ENCODE data around the gene SEZ6.

SEZ6 gene

GRCh38 chr17:28946239-28946638, 59.6 kb downstream of the SEZ6 start:
- TF ChIP-seq ISL1 (CRISPR knock-in tag; IDR thresholded peaks at IDR 0.05) (no peak), ZNF565 (CRISPR knock-in tag; conservative IDR thresholded peaks at IDR 0.05; ENCODE audit: low read depth) (no peak), SNAI2 (CRISPR knock-in tag; IDR thresholded peaks at IDR 0.05) (no peak), ARNTL (CRISPR knock-in tag; IDR thresholded peaks at IDR 0.05; ENCODE audit: borderline replicate concordance, low read depth) (no peak), ZNF70 (CRISPR knock-in tag; IDR thresholded peaks at IDR 0.05) (no peak), OSR1 (CRISPR knock-in tag; IDR thresholded peaks at IDR 0.05) (no peak), TOX (CRISPR knock-in tag; IDR thresholded peaks at IDR 0.05; ENCODE audit: borderline replicate concordance) (no peak), ZNF8 (CRISPR knock-in tag; IDR thresholded peaks at IDR 0.05) (no peak), TCF4 (CRISPR knock-in tag; IDR thresholded peaks at IDR 0.05; ENCODE audit: borderline replicate concordance) (no peak), CSDC2 (CRISPR knock-in tag; IDR thresholded peaks at IDR 0.05) (no peak), PATZ1 (CRISPR knock-in tag; IDR thresholded peaks at IDR 0.05; ENCODE audit: borderline replicate concordance) (no peak), POU6F1 (CRISPR knock-in tag; IDR thresholded peaks at IDR 0.05; ENCODE audit: borderline replicate concordance, low read depth) (no peak), PPARA (CRISPR knock-in tag; IDR thresholded peaks at IDR 0.05; ENCODE audit: borderline replicate concordance) (no peak), ESRRG (CRISPR knock-in tag; IDR thresholded peaks at IDR 0.05) (no peak), ZFP30 (CRISPR knock-in tag; IDR thresholded peaks at IDR 0.05) (no peak)
- TF ChIP-seq, protein P1, sequence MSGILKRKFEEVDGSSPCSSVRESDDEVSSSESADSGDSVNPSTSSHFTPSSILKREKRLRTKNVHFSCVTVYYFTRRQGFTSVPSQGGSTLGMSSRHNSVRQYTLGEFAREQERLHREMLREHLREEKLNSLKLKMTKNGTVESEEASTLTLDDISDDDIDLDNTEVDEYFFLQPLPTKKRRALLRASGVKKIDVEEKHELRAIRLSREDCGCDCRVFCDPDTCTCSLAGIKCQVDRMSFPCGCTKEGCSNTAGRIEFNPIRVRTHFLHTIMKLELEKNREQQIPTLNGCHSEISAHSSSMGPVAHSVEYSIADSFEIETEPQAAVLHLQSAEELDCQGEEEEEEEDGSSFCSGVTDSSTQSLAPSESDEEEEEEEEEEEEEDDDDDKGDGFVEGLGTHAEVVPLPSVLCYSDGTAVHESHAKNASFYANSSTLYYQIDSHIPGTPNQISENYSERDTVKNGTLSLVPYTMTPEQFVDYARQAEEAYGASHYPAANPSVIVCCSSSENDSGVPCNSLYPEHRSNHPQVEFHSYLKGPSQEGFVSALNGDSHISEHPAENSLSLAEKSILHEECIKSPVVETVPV (CRISPR knock-in tag; IDR thresholded peaks at IDR 0.05) = no peak
- ATAC-seq = no peak

DNA sequence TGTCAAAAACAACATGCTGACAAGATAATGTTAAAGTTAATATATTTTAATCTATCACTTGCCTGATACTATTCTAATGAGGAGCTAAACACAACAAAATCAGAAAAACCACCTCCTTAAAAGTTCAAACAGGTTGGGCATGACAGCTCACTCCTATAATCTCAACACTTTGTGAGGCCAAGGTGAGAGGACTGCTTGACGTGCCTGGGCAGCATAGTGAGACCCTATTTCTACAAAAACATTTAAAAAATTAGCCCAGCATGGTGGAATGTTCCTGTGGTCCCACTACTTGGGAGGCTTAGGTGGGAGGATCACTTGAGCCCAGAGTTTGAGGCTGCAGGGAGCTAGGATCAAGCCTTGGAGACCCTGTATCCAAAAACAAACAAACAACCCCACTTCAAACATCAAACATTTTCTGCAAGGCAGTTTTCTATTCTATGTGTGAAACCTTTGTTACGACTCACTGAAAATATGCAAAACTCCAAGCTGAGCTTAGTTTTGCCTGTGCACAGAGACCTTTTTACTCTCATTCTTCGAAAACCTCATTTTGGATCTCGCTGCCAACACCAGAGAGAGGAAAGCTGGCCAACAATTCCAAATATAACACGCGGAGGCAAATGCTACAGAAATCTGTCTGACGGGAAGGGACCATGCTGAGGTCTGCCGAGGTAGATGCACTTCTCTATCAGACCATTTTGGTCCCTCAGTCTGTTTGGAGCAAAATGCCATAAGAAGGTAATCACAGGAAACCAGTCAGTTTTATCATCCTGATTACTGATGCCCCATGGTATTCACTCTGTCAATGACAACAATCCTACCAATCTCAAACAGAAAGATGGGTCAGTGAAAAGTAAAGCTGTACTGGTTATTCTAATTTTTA, 60.7 kb downstream of the SEZ6 start:
- TF ChIP-seq TOX (CRISPR knock-in tag; IDR thresholded peaks at IDR 0.05; ENCODE audit: borderline replicate concordance) (no peak), ZNF70 (CRISPR knock-in tag; IDR thresholded peaks at IDR 0.05) (no peak), ESRRG (CRISPR knock-in tag; IDR thresholded peaks at IDR 0.05) (no peak), CSDC2 (CRISPR knock-in tag; IDR thresholded peaks at IDR 0.05) (no peak), SNAI2 (CRISPR knock-in tag; IDR thresholded peaks at IDR 0.05) (no peak), GLIS3 (CRISPR knock-in tag; IDR thresholded peaks at IDR 0.05) (no peak), PATZ1 (CRISPR knock-in tag; IDR thresholded peaks at IDR 0.05; ENCODE audit: borderline replicate concordance) (no peak), POU6F1 (CRISPR knock-in tag; IDR thresholded peaks at IDR 0.05; ENCODE audit: borderline replicate concordance, low read depth) (no peak), OSR1 (CRISPR knock-in tag; IDR thresholded peaks at IDR 0.05) (no peak), TCF4 (CRISPR knock-in tag; IDR thresholded peaks at IDR 0.05; ENCODE audit: borderline replicate concordance) (no peak), ISL1 (CRISPR knock-in tag; IDR thresholded peaks at IDR 0.05) (no peak), ZC3H10 (CRISPR knock-in tag; IDR thresholded peaks at IDR 0.05) (no peak), ZNF8 (CRISPR knock-in tag; IDR thresholded peaks at IDR 0.05) (no peak), BACH2 (CRISPR knock-in tag; IDR thresholded peaks at IDR 0.05; ENCODE audit: borderline replicate concordance) (no peak), PPARA (CRISPR knock-in tag; IDR thresholded peaks at IDR 0.05; ENCODE audit: borderline replicate concordance) (no peak), ZFP3 (CRISPR knock-in tag; IDR thresholded peaks at IDR 0.05) (no peak), ZFP30 (CRISPR knock-in tag; IDR thresholded peaks at IDR 0.05) (no peak), CREB5 (CRISPR knock-in tag; IDR thresholded peaks at IDR 0.05; ENCODE audit: low read depth) (no peak), ARNTL (CRISPR knock-in tag; IDR thresholded peaks at IDR 0.05; ENCODE audit: borderline replicate concordance, low read depth) (no peak)
- TF ChIP-seq, protein P2, sequence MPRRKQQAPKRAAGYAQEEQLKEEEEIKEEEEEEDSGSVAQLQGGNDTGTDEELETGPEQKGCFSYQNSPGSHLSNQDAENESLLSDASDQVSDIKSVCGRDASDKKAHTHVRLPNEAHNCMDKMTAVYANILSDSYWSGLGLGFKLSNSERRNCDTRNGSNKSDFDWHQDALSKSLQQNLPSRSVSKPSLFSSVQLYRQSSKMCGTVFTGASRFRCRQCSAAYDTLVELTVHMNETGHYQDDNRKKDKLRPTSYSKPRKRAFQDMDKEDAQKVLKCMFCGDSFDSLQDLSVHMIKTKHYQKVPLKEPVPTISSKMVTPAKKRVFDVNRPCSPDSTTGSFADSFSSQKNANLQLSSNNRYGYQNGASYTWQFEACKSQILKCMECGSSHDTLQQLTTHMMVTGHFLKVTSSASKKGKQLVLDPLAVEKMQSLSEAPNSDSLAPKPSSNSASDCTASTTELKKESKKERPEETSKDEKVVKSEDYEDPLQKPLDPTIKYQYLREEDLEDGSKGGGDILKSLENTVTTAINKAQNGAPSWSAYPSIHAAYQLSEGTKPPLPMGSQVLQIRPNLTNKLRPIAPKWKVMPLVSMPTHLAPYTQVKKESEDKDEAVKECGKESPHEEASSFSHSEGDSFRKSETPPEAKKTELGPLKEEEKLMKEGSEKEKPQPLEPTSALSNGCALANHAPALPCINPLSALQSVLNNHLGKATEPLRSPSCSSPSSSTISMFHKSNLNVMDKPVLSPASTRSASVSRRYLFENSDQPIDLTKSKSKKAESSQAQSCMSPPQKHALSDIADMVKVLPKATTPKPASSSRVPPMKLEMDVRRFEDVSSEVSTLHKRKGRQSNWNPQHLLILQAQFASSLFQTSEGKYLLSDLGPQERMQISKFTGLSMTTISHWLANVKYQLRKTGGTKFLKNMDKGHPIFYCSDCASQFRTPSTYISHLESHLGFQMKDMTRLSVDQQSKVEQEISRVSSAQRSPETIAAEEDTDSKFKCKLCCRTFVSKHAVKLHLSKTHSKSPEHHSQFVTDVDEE (CRISPR knock-in tag; IDR thresholded peaks at IDR 0.05) = no peak
- no peak; the same call in 2 of the 3 replicates for ATAC-seq

Data from SK-N-SH treated with all-trans-retinoic acid at 6 μM for 48 hours (cell line).